Body of pancreas (tissue), 4 donors: ENCODE measurements around the gene SIM2.

Experiments used
- CTCF ChIP-seq, 7 experiments: fragments of 450-650 bp in 4 of 7; fragments of 200-600 bp in 3 of 7; sonication (generic) in 3 of 7; IDR thresholded peaks; one replicate each; pipeline ENCODE4 v1.5.1; 2016 to 2019; ENCODE audit warnings: antibody characterized with exemption in 7 of 7
- POLR2A ChIP-seq, 3 donors: fragments of 450-650 bp; IDR thresholded peaks; one replicate each; pipeline ENCODE4 v1.6.1; 2016; ENCODE audit warnings: antibody characterized with exemption in 3 of 3, mild to moderate bottlenecking in 2 of 3

- TF ChIP-seq CTCF (IDR thresholded peaks at IDR 0.05) (no peak), POLR2A (IDR thresholded peaks at IDR 0.05) (no peak)
These were observed 63.7 kb downstream of the SIM2 start for GRCh38 chr21:36762642-36763041.
